ENCODE results near the gene NCOA6.

DNA sequence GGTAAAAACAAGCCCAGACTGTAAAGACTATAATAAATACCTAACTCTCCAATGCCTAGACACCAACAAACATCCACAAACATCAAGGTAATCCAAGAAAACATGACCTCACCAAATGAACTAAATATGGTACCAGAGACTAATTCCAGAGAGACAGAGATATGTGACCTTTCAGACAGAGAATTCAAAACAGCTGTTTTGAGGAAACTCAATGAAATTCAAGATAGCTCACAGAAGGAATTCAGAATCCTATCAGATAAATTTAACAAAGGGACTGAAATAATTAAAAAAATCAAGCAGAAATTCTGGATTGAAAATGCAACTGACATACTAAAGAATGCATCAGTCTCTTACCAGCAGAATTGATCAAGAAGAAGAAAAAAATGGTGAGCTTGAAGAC is 26.6 kb downstream of the NCOA6 start:
- TF ChIP-seq, protein P1, sequence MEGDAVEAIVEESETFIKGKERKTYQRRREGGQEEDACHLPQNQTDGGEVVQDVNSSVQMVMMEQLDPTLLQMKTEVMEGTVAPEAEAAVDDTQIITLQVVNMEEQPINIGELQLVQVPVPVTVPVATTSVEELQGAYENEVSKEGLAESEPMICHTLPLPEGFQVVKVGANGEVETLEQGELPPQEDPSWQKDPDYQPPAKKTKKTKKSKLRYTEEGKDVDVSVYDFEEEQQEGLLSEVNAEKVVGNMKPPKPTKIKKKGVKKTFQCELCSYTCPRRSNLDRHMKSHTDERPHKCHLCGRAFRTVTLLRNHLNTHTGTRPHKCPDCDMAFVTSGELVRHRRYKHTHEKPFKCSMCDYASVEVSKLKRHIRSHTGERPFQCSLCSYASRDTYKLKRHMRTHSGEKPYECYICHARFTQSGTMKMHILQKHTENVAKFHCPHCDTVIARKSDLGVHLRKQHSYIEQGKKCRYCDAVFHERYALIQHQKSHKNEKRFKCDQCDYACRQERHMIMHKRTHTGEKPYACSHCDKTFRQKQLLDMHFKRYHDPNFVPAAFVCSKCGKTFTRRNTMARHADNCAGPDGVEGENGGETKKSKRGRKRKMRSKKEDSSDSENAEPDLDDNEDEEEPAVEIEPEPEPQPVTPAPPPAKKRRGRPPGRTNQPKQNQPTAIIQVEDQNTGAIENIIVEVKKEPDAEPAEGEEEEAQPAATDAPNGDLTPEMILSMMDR (IDR thresholded peaks at IDR 0.05; ENCODE audit: low read length), result no peak
- no peak for TF ChIP-seq EZH2 (IDR thresholded peaks at IDR 0.05; ENCODE audit: borderline replicate concordance, low read length)
